OCI-LY1 (cell line): ENCODE results near the gene RASSF5.

ENCODE experiments used
- H2AFZ ChIP-seq: fragments of 200-600 bp; sonication (generic), shearing (Covaris generic); 2 replicates; pipeline ENCODE4 v1.6.0; 2014; ENCODE audit warnings: antibody characterized with exemption, mild to moderate bottlenecking, low read length
- H3F3A ChIP-seq: fragments of 200-600 bp; sonication (generic), shearing (Covaris generic); 2 replicates; pipeline ENCODE4 v1.6.0; 2014; ENCODE audit warnings: mild to moderate bottlenecking, antibody characterized with exemption, low read length, moderate library complexity; ENCODE audit not compliant: insufficient read depth
- H3K27ac ChIP-seq: fragments of 200-600 bp; sonication (generic); 2 replicates; pipeline ENCODE4 v1.5.1; 2014; ENCODE audit warnings: low read length, mixed run types, mild to moderate bottlenecking, low read depth; ENCODE audit not compliant: poor library complexity, severe bottlenecking
- H3K27me3 ChIP-seq: fragments of 200-600 bp; sonication (generic); 2 replicates; pipeline ENCODE4 v1.6.0; 2014; ENCODE audit warnings: antibody characterized with exemption, mild to moderate bottlenecking, low read length, moderate library complexity; ENCODE audit not compliant: insufficient read depth
- H3K36me3 ChIP-seq: fragments of 200-600 bp; sonication (generic); 2 replicates; pipeline ENCODE4 v1.6.1; 2014; ENCODE audit warnings: mild to moderate bottlenecking, antibody characterized with exemption, low read length, moderate library complexity, mixed read lengths; ENCODE audit not compliant: insufficient read depth
- H3K4me1 ChIP-seq: fragments of 200-600 bp; sonication (generic); 2 replicates; pipeline ENCODE4 v1.5.1; 2014; ENCODE audit warnings: mild to moderate bottlenecking, low read length, moderate library complexity; ENCODE audit not compliant: insufficient read depth, severe bottlenecking
- H3K4me2 ChIP-seq: fragments of 200-600 bp; sonication (generic), shearing (Covaris generic); 2 replicates; pipeline ENCODE4 v1.6.1; 2014; ENCODE audit warnings: low read length
- H3K4me3 ChIP-seq: fragments of 200-600 bp; sonication (generic); 2 replicates; pipeline ENCODE4 v1.5.1; 2014; ENCODE audit warnings: low read length, low read depth, mild to moderate bottlenecking, mixed read lengths; ENCODE audit not compliant: poor library complexity, severe bottlenecking
- H3K79me2 ChIP-seq: fragments of 200-600 bp; shearing (Covaris generic); 2 replicates; pipeline ENCODE4 v1.6.1; 2016; ENCODE audit warnings: mixed run types, low read length, mixed read lengths; ENCODE audit not compliant: insufficient read depth
- H3K9ac ChIP-seq: fragments of 200-600 bp; sonication (generic), shearing (Covaris generic); 2 replicates; pipeline ENCODE4 v1.6.1; 2014; ENCODE audit warnings: mild to moderate bottlenecking, low read length, mixed read lengths
- H3K9me2 ChIP-seq: fragments of 200-600 bp; sonication (generic), shearing (Covaris generic); 2 replicates; pipeline ENCODE4 v1.6.1; 2014; ENCODE audit warnings: low read depth, mild to moderate bottlenecking, low read length, mixed read lengths
- H3K9me3 ChIP-seq: fragments of 200-600 bp; shearing (Covaris generic); 2 replicates; pipeline ENCODE4 v1.6.1; 2014; ENCODE audit warnings: low read length, mixed read lengths
- H4K20me1 ChIP-seq: fragments of 200-600 bp; sonication (generic), shearing (Covaris generic); 2 replicates; pipeline ENCODE4 v1.6.0; 2016; ENCODE audit warnings: mild to moderate bottlenecking, low read length; ENCODE audit not compliant: insufficient read depth
- CTCF ChIP-seq: fragments of 200-600 bp; sonication (generic), shearing (Covaris generic); IDR thresholded peaks from 2 replicates; pipeline ENCODE4 v1.5.1; 2017; ENCODE audit warnings: mild to moderate bottlenecking, antibody characterized with exemption, low read length, moderate library complexity, mixed read lengths
- EZH2 ChIP-seq: fragments of 200-600 bp; sonication (generic), shearing (Covaris generic); IDR thresholded peaks from 2 replicates; pipeline ENCODE4 v1.8.0; 2017; ENCODE audit warnings: borderline replicate concordance, mixed run types, mild to moderate bottlenecking, antibody characterized with exemption, low read length, moderate library complexity, mixed read lengths

The RASSF5 gene

GRCh38 chr1:206593351-206593925 lies 86.1 kb downstream of the RASSF5 start:
- Histone ChIP-seq H4K20me1 (no peaks in the 10 kb centered on the region), H3K4me1 (peaks cover 6% of the 10 kb centered on the region), H3K27ac (no peak overlapping the region), H3F3A (no peaks in the 10 kb centered on the region), H3K4me2 (no peak overlapping the region), H3K27me3 (no peaks in the 10 kb centered on the region), H3K79me2 (no peaks in the 10 kb centered on the region), H3K9me3 (no peaks in the 10 kb centered on the region), H3K36me3 (peaks cover 82% of the 10 kb centered on the region), H2AFZ (no peak overlapping the region), H3K9ac (no peak overlapping the region), H3K4me3 (no peak overlapping the region), H3K9me2 (no peaks in the 10 kb centered on the region)
- TF ChIP-seq EZH2 (no peak), CTCF (no peak)

GRCh38 chr1:206595581-206596318 lies 88.4 kb downstream of the RASSF5 start:
- H3K9me2 ChIP-seq = no peaks in the 10 kb centered on the region
- H3K4me3 ChIP-seq = no peak overlapping the region
- TF ChIP-seq CTCF = no peak
- no peak for TF ChIP-seq EZH2
- no peaks in the 10 kb centered on the region for H3F3A ChIP-seq
- no peaks in the 10 kb centered on the region for H4K20me1 ChIP-seq
- H3K27me3 ChIP-seq = no peaks in the 10 kb centered on the region
- H3K9ac ChIP-seq = no peak overlapping the region
- no peak overlapping the region for H3K27ac ChIP-seq
- no peak overlapping the region for H2AFZ ChIP-seq
- H3K79me2 ChIP-seq = no peaks in the 10 kb centered on the region
- peaks cover 76% of the 10 kb centered on the region for H3K36me3 ChIP-seq
- H3K4me1 ChIP-seq = no peaks in the 10 kb centered on the region
- no peaks in the 10 kb centered on the region for H3K9me3 ChIP-seq
- no peak overlapping the region for H3K4me2 ChIP-seq

GRCh38 chr1:206596319-206596666 lies 89.0 kb downstream of the RASSF5 start:
- no peak for TF ChIP-seq CTCF
- no peak for TF ChIP-seq EZH2
- H3K9ac ChIP-seq = no peak overlapping the region
- H3K9me3 ChIP-seq = no peaks in the 10 kb centered on the region
- no peak overlapping the region for H3K27ac ChIP-seq
- no peaks in the 10 kb centered on the region for H4K20me1 ChIP-seq
- H3K4me2 ChIP-seq = no peak overlapping the region
- no peak overlapping the region for H2AFZ ChIP-seq
- no peaks in the 10 kb centered on the region for H3K9me2 ChIP-seq
- H3K79me2 ChIP-seq = no peaks in the 10 kb centered on the region
- peaks cover 71% of the 10 kb centered on the region for H3K36me3 ChIP-seq
- no peak overlapping the region for H3K4me3 ChIP-seq
- no peaks in the 10 kb centered on the region for H3F3A ChIP-seq
- H3K4me1 ChIP-seq = no peaks in the 10 kb centered on the region
- H3K27me3 ChIP-seq = no peaks in the 10 kb centered on the region
